HEK293 (cell line): Measurements from ENCODE around the gene C8B.

ENCODE experiments used
- CTCF ChIA-PET: fragments of 350-600 bp; formaldehyde crosslinking; extraction: SDS; loops from one replicate; lab custom pipeline; 2021; ENCODE audit warnings: antibody characterized with exemption; lab: Yijun Ruan, JAX
- POLR2A ChIA-PET: fragments of 300-600 bp; formaldehyde crosslinking; extraction: SDS; loops from one replicate; lab custom pipeline; 2020; ENCODE audit warnings: antibody characterized with exemption, inconsistent platforms; lab: Yijun Ruan, JAX
- H3K27ac ChIP-seq: fragments of 200-500 bp; sonication (Bioruptor generic); 2 replicates; pipeline ENCODE4 v1.5.1; 2014; ENCODE audit warnings: low read depth, low read length, control low read depth, inconsistent platforms; ENCODE audit errors: extremely low read depth
- H3K36me3 ChIP-seq, 2 experiments: fragments of 200-500 bp in 1 of 2; sonication (Bioruptor generic) in 1 of 2; 1 replicate in 1 of 2; 2 replicates in 1 of 2; pipeline ENCODE4 v1.5.1; 2014 to 2017; ENCODE audit warnings: inconsistent platforms in 2 of 2, low read length in 2 of 2; ENCODE audit not compliant: control insufficient read depth in 2 of 2, insufficient read depth in 1 of 2
- H3K4me1 ChIP-seq: fragments of 200-500 bp; sonication (Bioruptor generic); 2 replicates; pipeline ENCODE4 v1.5.1; 2014; ENCODE audit warnings: mild to moderate bottlenecking, low read length, inconsistent platforms; ENCODE audit not compliant: control insufficient read depth, insufficient read depth
- H3K4me3 ChIP-seq: 2 replicates; pipeline ENCODE4 v1.5.1; 2011; ENCODE audit warnings: low read depth, mild to moderate bottlenecking, control low read depth, low read length, moderate library complexity
- H3K9me3 ChIP-seq: fragments of 200-500 bp; sonication (Bioruptor generic); 2 replicates; pipeline ENCODE4 v1.5.1; 2014; ENCODE audit warnings: low read depth, low read length, inconsistent platforms; ENCODE audit not compliant: control insufficient read depth, insufficient read depth
- CTCF ChIP-seq: fragments of 450-650 bp; formaldehyde crosslinking; IDR thresholded peaks from 2 replicates; pipeline ENCODE4 v1.5.1; 2016; ENCODE audit warnings: missing biosample characterization, missing genetic modification characterization
- FEZF1 ChIP-seq: fragments of 450-650 bp; formaldehyde crosslinking; IDR thresholded peaks from 2 replicates; pipeline ENCODE4 v1.5.1; 2016; ENCODE audit warnings: missing biosample characterization, missing genetic modification characterization
- TRIM28 ChIP-seq: IDR thresholded peaks from 2 replicates; pipeline ENCODE4 v1.6.1; 2011; ENCODE audit warnings: low read length, control low read depth, borderline replicate concordance
- YY1 ChIP-seq: fragments of 450-650 bp; formaldehyde crosslinking; IDR thresholded peaks from 2 replicates; pipeline ENCODE4 v1.5.1; 2018; ENCODE audit warnings: missing biosample characterization, missing genetic modification characterization
- YY2 ChIP-seq: fragments of 450-650 bp; formaldehyde crosslinking; IDR thresholded peaks from 2 replicates; pipeline ENCODE4 v1.5.1; 2016; ENCODE audit warnings: missing biosample characterization, missing genetic modification characterization
- ZBTB49 ChIP-seq: fragments of 450-650 bp; formaldehyde crosslinking; IDR thresholded peaks from 2 replicates; pipeline ENCODE4 v1.5.1; 2016; ENCODE audit warnings: missing biosample characterization, missing genetic modification characterization, low read depth
- ZNF138 ChIP-seq: fragments of 450-650 bp; formaldehyde crosslinking; IDR thresholded peaks from 2 replicates; pipeline ENCODE4 v1.5.1; 2016; ENCODE audit warnings: missing biosample characterization, missing genetic modification characterization, borderline replicate concordance
- ZNF174 ChIP-seq: fragments of 450-650 bp; formaldehyde crosslinking; IDR thresholded peaks from 2 replicates; pipeline ENCODE4 v1.5.0; 2017; ENCODE audit warnings: missing biosample characterization, mild to moderate bottlenecking, missing genetic modification characterization
- ZNF280D ChIP-seq: fragments of 450-650 bp; formaldehyde crosslinking; IDR thresholded peaks from 2 replicates; pipeline ENCODE4 v1.5.1; 2016; ENCODE audit warnings: missing biosample characterization, missing genetic modification characterization
- ZNF529 ChIP-seq: fragments of 450-650 bp; formaldehyde crosslinking; IDR thresholded peaks from 2 replicates; pipeline ENCODE4 v1.5.1; 2017; ENCODE audit warnings: missing genetic modification characterization, missing biosample characterization; ENCODE audit not compliant: insufficient replicate concordance
- ZNF560 ChIP-seq: fragments of 450-650 bp; formaldehyde crosslinking; IDR thresholded peaks from 2 replicates; pipeline ENCODE4 v1.5.1; 2017; ENCODE audit warnings: missing biosample characterization, missing genetic modification characterization, borderline replicate concordance
- ZNF623 ChIP-seq: fragments of 450-650 bp; formaldehyde crosslinking; IDR thresholded peaks from 2 replicates; pipeline ENCODE4 v1.5.1; 2016; ENCODE audit warnings: missing biosample characterization, missing genetic modification characterization
- ZSCAN4 ChIP-seq: fragments of 450-650 bp; formaldehyde crosslinking; IDR thresholded peaks from 2 replicates; pipeline ENCODE4 v1.5.1; 2017; ENCODE audit warnings: missing biosample characterization, missing genetic modification characterization

Gene C8B

GRCh38 chr1:56975446-56975845, 9.6 kb upstream of the C8B start:
- no peak for TF ChIP-seq FEZF1 (tag by site-specific recombination)
- TF ChIP-seq ZSCAN4 (tag by site-specific recombination): no peak
- TF ChIP-seq YY2 (tag by site-specific recombination): no peak
- TF ChIP-seq ZNF623 (tag by site-specific recombination): no peak
- no peak for TF ChIP-seq YY1
- Histone ChIP-seq H3K4me3 (no peak overlapping the region), H3K36me3 (no peaks in the 10 kb centered on the region), H3K9me3 (no peaks in the 10 kb centered on the region), H3K4me1 (no peaks in the 10 kb centered on the region), H3K27ac (no peak overlapping the region)
- ChIA-PET CTCF (interaction anchor here (0.6 to 1.8 kb wide), 3 partner anchors 129 to 318 kb away, joined by 3 to 6 read pairs (median 5); no protein-coding TSS in a partner anchor), POLR2A (no interaction called here)

- no peak overlapping the region for H3K4me3 ChIP-seq
- no peaks in the 10 kb centered on the region for H3K9me3 ChIP-seq
- TF ChIP-seq ZNF174: no peak
- TF ChIP-seq ZNF529: no peak
- TF ChIP-seq CTCF (tag by site-specific recombination): no peak
- no peak for TF ChIP-seq ZNF280D (tag by site-specific recombination)
- no peak for TF ChIP-seq TRIM28
- TF ChIP-seq ZNF560 (tag by site-specific recombination): no peak
- TF ChIP-seq ZNF138 (tag by site-specific recombination): no peak
- no peak for TF ChIP-seq ZBTB49 (tag by site-specific recombination)
- TF ChIP-seq, all 188 proteins: peak for 0
- ChIA-PET CTCF (no interaction called here), POLR2A (no interaction called here)
- Histone ChIP-seq H3K4me1 (no peaks in the 10 kb centered on the region), H3K27ac (no peak overlapping the region), H3K36me3 (no peaks in the 10 kb centered on the region)
Observed at GRCh38 chr1:56973923-56974742, 8.3 kb upstream of the C8B start.
